C4-2B (cell line): Measurements from ENCODE around the gene PALLD.

Experiments
- H3K27ac ChIP-seq: fragments of 450-650 bp; 2 replicates; pipeline ENCODE4 v1.5.1; 2017
- CTCF ChIP-seq: fragments of 450-650 bp; conservative IDR thresholded peaks from 2 replicates; pipeline ENCODE4 v1.5.1; 2017; ENCODE audit warnings: mild to moderate bottlenecking
- ZFX ChIP-seq: fragments of 450-650 bp; IDR thresholded peaks from 2 replicates; pipeline ENCODE4 v1.6.1; 2017

PALLD gene

GRCh38 chr4:168648929-168649328, 152.1 kb downstream of the PALLD start:
- TF ChIP-seq CTCF (no peak), ZFX (no peak)
- no peak overlapping the region for H3K27ac ChIP-seq

GRCh38 chr4:168651374-168651773, 154.5 kb downstream of the PALLD start:
- H3K27ac ChIP-seq = no peak overlapping the region
- TF ChIP-seq CTCF (no peak), ZFX (no peak)

GRCh38 chr4:168651864-168652263, 155.0 kb downstream of the PALLD start:
- no peak for TF ChIP-seq CTCF
- TF ChIP-seq ZFX = no peak

GRCh38 chr4:168652755-168653154, 155.9 kb downstream of the PALLD start:
- TF ChIP-seq CTCF = no peak
- no peak for TF ChIP-seq ZFX

More at GRCh38 chr4:168651864-168652263, 155.0 kb downstream of the PALLD start:
- H3K27ac ChIP-seq = no peak overlapping the region

GRCh38 chr4:168654104-168654847, 157.4 kb downstream of the PALLD start:
- H3K27ac ChIP-seq = no peak overlapping the region
- TF ChIP-seq CTCF (no peak), ZFX (no peak)

More at GRCh38 chr4:168652755-168653154, 155.9 kb downstream of the PALLD start:
- no peak overlapping the region for H3K27ac ChIP-seq

GRCh38 chr4:168654848-168655174, 158.0 kb downstream of the PALLD start:
- no peak overlapping the region for H3K27ac ChIP-seq
- TF ChIP-seq CTCF (no peak), ZFX (no peak)

GRCh38 chr4:168655182-168655581, 158.3 kb downstream of the PALLD start:
- TF ChIP-seq ZFX (no peak), CTCF (no peak)
- no peak overlapping the region for H3K27ac ChIP-seq
